HG03460 (cell line): Measurements from ENCODE around the gene FCER2.
"Not testable (repeated sequence)": the region's sequence is repeated elsewhere in the genome, so short reads cannot be mapped to it uniquely, and the experiment has no call there.

Experiments
- ATAC-seq: cut with Tn5 transposase; IDR thresholded peaks from one replicate; pipeline ENCODE4 v1.9.1; 2021; ENCODE audit not compliant: unreplicated experiment

Gene FCER2, protein sequence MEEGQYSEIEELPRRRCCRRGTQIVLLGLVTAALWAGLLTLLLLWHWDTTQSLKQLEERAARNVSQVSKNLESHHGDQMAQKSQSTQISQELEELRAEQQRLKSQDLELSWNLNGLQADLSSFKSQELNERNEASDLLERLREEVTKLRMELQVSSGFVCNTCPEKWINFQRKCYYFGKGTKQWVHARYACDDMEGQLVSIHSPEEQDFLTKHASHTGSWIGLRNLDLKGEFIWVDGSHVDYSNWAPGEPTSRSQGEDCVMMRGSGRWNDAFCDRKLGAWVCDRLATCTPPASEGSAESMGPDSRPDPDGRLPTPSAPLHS

DNA sequence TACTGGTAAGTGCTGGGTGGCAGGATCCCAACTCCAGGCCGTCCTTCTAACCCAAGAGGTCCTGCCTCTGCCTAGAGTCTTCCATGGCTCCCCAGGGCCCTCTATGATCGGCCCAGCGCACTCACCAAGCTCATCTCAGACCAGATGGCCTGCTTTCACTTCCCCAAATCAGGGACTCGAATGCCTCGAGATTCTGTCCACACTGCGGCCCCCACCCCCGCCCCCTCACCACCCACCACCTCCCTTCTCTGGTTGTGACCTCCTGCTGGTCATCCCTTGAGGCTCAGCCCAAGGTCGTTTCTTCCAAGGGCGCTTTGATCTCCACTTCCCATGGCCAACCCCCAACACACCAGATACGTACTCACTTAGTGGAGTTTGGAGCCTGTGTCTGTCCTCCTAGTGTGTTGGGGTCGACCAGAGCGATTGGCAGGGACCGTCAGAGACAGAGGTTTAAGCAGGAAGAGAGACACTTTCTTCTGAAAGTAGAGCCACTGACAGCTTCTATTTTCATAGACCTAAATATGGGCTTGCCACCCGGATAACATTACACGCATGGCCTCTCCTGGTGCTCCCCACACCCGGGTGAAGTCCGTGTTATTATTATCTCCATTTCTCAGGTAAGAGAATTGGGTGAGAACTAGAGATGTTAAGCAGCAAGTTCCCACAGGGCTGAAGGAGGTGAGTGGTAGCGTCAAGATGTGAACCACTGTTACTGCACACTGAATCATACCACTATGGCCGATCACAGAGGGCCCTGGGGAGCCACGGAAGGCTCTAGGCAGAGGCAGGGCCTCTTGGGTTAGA, at the start of gene FCER2:
FCER2 (minus strand) TSS at position 478 of the 804 bp plus-strand sequence. CDS start 2,371 bp downstream, outside the sequence.
- peak; percentile 45 for ATAC-seq

DNA sequence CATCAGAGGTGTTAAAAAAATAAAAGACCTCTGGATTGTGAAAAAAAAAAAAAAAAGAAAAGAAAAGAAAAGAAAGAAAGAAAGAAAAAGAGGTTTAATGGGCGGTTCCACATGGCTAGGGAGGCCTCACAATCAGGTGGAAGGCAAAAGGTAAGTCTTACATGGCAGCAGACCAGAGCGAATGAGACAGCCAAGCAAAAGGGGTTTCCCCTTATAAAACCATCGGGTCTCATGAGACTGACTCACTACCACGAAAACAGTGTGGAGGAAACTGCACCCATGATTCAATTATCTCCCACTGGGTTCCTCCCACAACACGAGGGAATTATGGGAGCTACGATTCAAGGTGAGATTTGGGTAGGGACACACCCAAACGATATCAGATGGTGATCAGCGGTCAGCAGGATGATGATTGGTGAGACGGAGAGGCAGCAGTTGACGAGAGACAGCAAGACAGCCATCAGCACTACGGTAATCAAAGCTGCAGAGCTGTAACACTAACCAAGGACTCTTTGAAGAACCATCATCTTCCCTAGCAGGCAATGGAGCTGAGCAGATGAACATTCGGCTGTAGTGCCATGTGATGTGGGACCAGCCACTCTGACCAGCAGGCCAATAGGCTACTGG, 49.3 kb upstream of the FCER2 start:
- no peak for ATAC-seq

DNA sequence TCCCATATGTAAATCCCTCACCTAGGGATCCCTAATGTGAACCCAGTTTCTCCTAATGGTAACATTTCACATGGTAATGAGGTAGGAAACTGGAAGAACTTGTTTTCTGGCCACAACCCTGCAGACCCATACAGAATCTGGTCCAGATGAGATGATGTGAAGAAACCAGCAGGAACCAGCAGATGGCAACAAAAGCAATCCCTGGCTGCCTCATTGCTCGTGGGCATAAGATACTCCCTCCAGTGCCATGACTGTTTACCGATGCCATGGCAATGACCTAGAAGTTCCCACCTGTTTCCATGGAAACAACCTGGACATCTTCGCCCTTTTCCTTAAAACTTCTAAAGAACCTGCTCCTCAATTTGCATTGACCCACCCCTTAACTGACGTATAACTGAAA, 46.8 kb upstream of the FCER2 start:
- ATAC-seq, result no peak

DNA sequence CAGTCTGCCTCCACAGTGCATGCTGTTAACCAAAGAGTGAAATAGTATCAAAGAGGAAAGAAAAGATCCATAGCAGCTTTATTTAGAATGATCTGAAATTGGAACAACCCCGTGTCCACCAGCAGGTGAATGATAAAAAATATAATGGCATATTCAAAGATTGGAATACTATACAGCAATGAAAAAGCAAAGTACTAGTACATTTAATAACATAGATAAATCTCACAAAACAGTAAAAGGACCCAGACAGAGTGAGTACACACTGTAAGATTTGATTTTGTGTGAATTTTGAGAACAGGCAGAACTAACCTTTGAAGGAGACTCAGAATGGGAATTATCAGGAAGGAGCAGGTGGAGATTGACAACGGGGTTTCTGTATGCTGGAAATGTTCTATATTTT, 46.2 kb upstream of the FCER2 start:
- ATAC-seq, result no peak

DNA sequence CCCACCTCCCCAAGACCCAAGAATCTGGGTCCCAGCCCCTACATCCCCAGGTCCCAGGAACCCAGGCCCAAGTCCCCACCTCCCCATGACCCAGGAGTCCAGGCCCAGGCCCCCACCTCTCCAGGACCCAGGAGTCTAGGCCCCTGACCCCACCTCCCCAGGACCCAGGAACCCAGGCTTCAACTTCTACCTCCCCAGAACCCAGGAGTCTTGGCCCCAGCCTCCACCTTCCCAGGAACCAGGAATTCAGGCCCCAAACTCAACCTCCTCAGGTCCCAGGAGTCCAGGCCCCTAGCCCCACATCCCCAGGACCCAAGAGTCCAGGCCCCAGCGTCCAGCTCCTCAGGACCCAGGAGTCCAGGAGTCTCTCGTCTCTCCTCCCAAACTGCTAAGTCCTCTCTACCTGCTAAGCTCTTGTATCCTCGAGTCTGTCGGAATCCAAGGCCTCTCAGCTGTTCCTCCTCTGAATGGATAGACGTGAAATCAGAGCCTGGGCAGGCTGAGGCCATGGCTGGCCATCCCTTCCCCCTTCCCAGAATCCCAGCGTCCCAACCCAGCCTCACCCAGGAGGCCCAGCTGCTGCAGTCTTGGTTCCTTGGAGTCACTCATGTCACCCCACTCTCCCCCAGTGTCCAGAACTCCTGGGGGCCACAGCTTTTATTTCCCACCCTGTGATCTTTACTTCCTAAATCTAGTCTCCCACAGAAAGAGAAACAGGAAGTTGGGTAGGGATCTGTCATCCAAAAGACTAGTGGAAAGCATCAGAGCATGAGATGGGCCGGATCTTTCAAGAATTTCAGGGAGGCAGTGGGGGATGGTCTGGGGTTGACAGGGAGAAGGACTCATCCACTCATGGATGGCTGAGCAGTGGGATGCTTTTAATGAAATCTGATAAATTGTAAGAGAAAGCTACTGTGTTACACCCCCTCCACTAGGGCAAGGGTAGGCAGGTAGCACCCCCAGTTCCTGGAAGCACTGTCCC, 45.3 kb upstream of the FCER2 start, which contains the start of gene CD209:
CD209 (minus strand) TSS at position 632 of the 982 bp plus-strand sequence; CDS start at position 609, 23 bp downstream.
- no peak for ATAC-seq

DNA sequence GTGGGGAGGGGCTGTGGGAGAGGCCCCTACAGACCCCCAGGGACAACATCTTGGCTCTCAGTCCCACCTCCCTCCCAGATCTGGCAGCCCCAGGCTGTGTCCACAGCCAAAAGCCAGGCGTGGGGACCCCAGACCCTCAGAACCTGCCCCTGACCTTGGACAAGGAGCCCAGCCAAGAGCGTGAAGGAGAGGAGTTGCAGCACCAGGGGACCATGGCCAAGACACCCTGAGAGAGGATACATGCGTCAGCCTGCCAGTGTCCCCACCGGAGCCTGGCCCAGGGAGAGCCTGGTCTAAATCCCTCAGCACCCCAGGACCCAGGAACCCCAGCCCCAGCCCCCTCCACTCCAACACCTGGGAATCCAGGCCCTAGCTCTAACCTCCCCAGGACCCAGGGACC, 44.4 kb upstream of the FCER2 start:
- ATAC-seq, result not testable (repeated sequence)

DNA sequence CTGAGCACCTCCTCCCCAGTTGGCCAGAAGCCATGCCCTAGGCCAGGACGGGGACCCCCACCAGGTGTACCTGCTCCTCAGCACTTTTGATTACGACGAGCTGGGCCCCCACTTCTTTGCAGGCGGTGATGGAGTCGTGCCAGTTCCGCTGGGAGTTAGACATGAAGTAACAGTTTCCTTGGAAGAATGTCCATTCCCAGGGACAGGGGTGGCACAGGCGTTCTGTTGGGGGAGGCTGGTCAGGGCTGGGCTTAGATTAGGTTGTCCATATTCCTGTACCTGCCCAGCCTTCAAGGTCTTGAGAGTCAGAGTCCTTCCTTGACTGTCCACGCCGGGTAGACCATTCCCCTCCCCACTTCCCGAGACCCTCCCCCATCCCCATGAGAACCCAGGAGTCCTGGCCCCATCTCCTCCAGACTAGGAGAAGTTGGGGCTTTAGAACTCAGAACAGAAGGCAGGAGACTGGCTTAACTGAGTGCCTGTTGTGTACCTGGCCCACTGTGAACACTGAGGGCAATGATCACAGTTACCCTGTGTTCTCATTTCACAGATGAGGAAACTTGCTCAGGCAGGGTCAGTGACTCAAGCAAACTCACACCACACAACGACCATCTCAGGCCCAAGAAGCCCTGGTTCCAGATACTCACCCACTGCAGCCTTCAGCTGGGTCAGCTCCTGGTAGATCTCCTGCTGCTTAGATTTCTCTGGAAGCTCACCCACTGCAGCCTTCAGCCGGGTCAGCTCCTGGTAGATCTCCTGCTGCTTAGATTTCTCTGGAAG, 43.1 kb upstream of the FCER2 start:
- no peak for ATAC-seq

DNA sequence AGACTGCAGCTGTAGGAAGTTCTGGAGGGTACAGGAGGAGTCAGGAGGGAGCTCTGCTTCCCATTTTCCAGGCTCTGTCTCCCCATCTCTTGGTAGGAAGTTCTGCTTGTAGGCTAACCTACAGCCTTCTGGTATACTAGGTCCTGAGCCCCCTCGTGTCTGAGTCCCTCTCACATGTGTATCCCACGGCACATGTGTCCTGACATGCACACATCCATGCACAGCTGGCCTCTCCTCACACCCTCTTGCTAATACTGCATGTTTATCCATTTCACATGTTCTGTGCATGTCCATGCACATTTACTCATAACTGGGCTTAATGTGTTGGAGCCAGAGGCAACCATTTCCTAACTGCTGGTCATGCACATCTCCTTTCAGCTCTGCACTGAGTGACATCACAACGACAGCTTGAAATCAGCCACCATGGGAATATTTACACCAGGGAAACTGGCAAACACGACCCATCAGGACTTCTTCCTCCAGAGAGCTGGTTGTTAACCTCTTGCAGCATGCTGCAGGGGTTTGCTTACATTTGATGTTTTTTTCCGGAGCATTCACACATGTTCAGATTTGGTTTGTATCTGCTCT, 42.4 kb upstream of the FCER2 start:
- no peak for ATAC-seq

DNA sequence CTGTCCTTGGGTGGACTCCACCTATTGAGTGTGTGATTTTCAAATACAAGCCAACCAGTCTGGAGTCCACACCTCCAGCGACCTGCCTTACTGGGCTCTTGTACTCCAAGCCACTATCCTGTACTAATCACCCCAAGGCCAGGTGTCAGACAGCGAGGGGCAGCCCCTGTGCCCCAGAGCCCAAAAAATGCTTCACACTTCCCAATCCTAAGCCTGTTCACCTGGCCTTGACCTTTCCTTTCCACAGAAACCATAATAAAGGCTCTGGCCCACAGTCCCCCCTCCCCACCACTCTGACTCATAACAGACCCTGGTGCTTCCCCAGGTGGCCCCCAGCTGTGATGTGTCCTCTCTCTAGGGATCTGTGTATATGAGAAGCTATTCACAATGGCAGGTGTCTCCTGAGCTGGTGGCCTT, 41.5 kb upstream of the FCER2 start:
- peak; percentile 71 for ATAC-seq

DNA sequence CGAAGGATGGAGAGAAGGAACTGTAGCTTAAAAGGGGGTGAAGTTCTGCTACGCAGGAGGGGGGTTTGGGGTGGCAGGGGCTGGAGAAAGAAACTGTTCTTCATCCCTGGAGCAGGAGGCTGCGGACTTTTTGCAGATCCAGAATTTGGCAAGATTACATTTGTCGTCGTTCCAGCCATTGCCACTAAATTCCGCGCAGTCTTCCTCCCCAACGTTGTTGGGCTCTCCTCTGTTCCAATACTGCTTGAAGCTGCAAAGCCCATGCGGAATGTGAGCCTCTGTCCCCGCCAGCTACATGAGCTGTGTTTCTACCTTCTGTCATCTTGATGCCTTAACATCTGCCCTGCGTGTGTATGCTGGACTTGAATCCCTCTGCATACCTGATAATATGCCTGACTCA, 41.1 kb upstream of the FCER2 start:
- no peak for ATAC-seq

DNA sequence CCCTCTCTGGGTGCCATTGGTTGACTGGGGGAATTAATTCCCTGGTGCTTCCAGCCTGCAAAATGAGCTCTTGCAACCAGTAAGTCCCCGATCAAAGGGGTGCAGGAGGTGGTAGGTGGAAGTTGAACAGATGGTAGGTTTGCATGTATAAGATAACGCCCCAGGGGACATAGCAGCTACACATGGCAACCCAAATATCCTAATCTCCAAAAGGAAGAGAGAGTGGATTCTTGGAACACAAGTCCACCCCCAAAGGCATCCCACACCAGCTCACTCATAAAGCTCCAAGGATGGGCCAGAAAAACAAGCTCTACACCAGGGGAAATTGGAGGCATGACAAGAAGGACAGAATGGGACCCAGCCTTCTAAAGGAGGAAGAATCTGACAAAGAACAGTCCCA, 40.6 kb upstream of the FCER2 start:
- ATAC-seq, result no peak

DNA sequence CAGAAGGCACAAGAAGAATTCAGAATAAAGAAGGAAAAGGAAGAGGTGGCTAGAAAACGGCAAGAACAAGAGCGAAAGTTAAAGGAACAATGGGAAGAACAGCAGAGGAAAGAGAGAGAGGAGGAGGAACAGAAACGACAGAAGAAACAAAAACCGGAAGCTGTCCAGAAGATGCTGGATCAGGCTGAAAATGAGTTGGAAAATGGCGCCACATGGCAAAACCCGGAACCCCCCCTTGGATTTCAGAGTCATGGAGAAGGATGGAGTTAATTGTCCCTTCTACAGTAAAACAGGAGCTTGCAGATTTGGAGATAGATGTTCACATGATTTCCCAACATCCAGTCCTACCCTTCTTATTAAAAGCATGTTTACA, 38.7 kb upstream of the FCER2 start:
- ATAC-seq, result no peak

DNA sequence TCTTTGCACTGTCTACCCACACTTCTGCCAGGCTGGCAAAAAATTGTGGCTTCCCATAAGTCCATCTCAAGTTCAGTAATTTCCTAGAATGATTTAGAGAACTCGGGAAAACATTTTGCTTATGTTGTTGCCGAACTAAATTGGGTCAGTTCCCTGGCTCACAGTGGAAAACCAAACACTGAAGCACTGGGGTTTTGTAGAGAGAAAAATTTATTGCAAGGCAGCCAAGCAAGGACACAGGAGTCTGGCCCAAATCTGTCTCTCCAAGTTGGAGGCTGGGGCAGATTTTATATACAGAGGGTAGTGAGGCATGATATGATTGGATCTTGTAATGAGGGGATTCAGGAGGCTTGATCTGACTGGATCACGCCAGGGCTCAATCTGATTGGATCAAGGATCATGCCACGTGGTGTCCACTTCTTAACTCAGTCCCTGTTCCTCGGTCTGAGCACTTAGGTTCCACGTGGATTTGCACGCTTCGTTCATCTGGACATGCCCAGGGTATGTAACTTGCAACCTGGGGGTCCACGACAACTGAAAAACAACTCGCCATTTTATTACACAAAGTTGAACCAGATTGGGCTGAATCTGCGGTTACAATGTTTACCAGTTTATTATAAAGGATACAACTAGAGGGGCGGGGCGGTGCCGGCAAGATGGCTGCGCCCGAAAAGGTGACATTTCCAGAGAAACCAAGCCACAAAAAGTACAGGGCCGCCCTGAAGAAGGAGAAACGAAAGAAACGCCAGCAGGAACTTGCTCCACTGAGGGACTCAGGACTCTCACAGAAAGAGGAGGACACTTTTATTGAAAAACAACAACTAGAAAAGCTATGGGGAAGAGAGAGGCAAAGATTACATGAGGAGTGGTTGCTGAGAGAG, 38.1 kb upstream of the FCER2 start:
- ATAC-seq, result no peak

DNA sequence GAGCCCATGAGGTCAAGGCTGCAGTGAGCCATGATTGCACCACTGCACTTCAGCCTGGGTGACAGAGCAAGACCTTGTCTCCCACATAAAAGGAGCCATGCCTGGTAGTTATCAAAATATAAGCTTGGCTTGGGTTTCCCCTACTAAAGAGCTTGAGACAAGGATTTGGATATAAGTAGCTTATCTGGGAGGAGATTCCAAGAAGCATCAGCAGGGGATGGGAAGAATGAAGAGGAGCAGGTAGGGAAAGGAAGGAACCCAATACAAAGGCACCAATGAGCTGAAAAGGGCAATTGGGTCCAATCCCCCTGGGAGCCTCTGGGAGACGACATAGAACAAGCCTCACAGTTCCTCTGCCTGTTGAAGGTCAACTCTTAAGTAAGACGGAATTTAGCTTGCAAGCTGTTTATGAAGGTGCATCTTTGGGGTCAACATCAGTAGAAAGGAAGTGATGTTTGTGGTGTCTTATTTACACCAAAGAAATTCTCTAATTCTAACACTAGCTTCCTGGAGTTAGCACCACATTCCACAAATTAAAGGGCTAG, 37.4 kb upstream of the FCER2 start:
- ATAC-seq, result no peak

DNA sequence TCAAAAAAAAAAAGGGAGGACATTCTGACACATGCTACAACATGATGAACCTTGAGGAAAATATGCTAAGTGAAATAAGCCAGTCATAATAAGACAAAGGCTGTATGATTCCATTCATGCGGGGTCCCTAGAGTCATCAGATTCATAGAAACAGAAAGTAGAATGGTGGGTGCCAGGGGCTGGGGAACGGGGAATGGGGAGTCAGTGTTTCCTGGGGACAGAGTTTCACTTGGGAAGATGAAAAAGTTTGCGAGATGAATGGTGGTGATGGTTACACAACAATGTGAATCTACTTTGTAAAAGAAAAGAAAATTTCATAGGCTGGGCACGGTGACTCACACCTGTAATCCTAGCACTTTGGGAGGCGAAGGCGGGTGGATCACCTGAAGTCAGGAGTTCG, 36.1 kb upstream of the FCER2 start:
- no peak for ATAC-seq

DNA sequence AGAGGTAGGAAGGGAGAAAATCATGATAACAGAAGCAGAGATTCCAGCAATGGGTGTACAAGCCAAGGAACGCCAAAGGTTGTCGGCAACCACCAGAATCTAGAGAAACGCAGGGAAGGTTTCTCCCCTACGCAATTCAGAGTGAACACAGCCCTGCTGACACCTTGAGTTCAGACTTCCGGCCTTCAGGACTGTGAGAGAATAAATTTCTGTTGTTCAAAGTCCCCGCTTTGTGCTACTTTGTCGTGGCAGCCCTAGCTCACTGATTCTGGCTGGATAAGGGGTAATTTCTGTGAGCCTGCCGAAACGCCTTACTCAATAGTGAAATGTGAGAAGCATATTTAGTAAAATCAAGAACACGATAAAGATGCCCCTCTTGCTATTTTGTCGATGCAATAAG, 35.3 kb upstream of the FCER2 start:
- ATAC-seq, result no peak

DNA sequence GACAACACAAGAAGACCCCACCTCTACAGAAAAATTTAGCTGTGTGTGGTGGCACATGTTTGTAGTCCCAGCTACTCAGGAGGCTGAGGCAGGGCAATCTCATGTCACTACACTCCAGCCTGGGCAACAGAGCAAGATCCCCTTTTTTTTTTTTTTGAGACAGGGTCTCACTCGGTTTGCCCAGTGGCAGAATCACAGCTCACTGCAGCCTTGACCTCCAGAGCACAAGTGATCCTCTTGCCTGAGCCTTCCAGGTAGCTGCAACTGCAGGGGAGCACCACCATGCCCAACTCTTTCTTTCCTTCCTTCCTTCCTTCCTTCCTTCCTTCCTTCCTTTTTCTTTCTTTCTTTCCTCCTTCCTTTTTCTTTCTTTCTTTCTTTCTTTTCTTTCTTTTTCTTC, 34.2 kb upstream of the FCER2 start:
- ATAC-seq, result no peak
